ENCODE results near the gene FBXW2. TPM values are rescaled to one million over a fixed set of nuclear protein-coding genes. Genes with fewer than 3 reads are reported as not detected.

Gene FBXW2
- total and polyA plus RNA-seq, 2 donors (not counting 3 experiments of a cell fraction or from before 2014, with no cell fraction given): 32.5 to 70.2 TPM

DNA sequence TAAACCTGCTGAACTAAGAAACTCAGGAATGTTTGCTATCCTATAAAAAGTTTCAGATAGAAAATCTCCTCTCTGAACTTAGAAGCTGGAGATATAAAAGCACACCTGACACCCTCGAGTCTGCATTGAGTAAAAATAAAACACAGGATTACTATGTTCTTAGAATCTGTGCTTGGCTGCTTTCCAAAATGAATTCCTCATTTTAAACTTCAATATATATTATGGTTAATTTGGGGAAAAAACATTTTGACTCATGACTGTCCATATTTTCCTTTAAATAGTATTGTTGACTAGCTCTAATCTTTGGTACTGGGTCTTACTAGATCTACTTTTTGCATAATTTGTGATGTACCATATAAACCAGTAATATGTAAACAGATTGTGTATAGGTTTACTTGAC lies 36.7 kb downstream of the FBXW2 start:
- no peaks in the 10 kb centered on the region for H3K9me1 ChIP-seq (replicated peaks; ENCODE audit: control insufficient read depth, extremely low read depth, insufficient read depth, low read length)
- FAIRE-seq (no peak), DNase-seq (ENCODE audit: low read depth, low spot score) (no peak)
- H3K27me3 ChIP-seq (ENCODE audit: control insufficient read depth in 2 of 2, insufficient read depth in 2 of 2, low read length in 2 of 2): no peaks in the 10 kb centered on the region
- H2AFZ ChIP-seq (ENCODE audit: low read depth, low read length): no peak overlapping the region
- H3K9ac ChIP-seq (replicated peaks; ENCODE audit: extremely low read depth, insufficient read depth, low read length): no peak overlapping the region
- H3K4me3 ChIP-seq (replicated peaks in 1 of 3; ENCODE audit: insufficient read depth in 1 of 3, low read depth in 1 of 3, low read length in 3 of 3): no peak overlapping the region
- BruUV-seq (replicated peaks): no TSS peak
- no peak overlapping the region for H3K4me2 ChIP-seq (ENCODE audit: insufficient read depth, low read length)
- POLR2A ChIA-PET: no interaction called here
- TF ChIP-seq MYC (IDR thresholded peaks at IDR 0.05; ENCODE audit: low read depth, low read length): no peak
- no peak for TF ChIP-seq EZH2 (IDR thresholded peaks at IDR 0.05; ENCODE audit: borderline replicate concordance, low read depth, low read length, severe bottlenecking)
- TF ChIP-seq, protein P1, sequence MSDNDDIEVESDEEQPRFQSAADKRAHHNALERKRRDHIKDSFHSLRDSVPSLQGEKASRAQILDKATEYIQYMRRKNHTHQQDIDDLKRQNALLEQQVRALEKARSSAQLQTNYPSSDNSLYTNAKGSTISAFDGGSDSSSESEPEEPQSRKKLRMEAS (IDR thresholded peaks at IDR 0.05; ENCODE audit: insufficient read depth, insufficient read length): no peak
- TF ChIP-seq GATA2 (IDR thresholded peaks at IDR 0.05; ENCODE audit: insufficient read depth, insufficient read length, low read depth, low read length): no peak
- no peak for TF ChIP-seq POLR2A (IDR thresholded peaks at IDR 0.05; ENCODE audit: low read depth, low read length)
- TF ChIP-seq FOS (IDR thresholded peaks at IDR 0.05; ENCODE audit: borderline replicate concordance, insufficient read depth, low read length): no peak
- TF ChIP-seq POLR2AphosphoS5 (IDR thresholded peaks at IDR 0.05; ENCODE audit: insufficient read depth, low read depth, low read length): no peak
- TF ChIP-seq CTCF (IDR thresholded peaks at IDR 0.05; ENCODE audit: extremely low read depth in 1 of 2, insufficient read depth in 1 of 2, low read depth in 1 of 2, low read length in 2 of 2): no peak
- TF ChIP-seq JUN (IDR thresholded peaks at IDR 0.05; ENCODE audit: borderline replicate concordance, insufficient read depth, insufficient read length, low read depth): no peak
- no peak overlapping the region for H3K27ac ChIP-seq (ENCODE audit: insufficient read depth, low read depth, low read length)
- intact Hi-C loops (cut with micrococcal nuclease): loop anchor here (1.0 to 2.0 kb wide), 4 partner anchors 180 to 316 kb away; no protein-coding TSS in a partner anchor
- no peaks in the 10 kb centered on the region for H4K20me1 ChIP-seq (replicated peaks; ENCODE audit: control insufficient read depth, extremely low read depth, insufficient read depth, low read length)
- no peaks in the 10 kb centered on the region for H3K9me3 ChIP-seq (replicated peaks; ENCODE audit: control insufficient read depth, insufficient read depth, low read length)
- dilution Hi-C loops (cut with MboI; ENCODE audit: extremely low pct_ligation_motif_present, low sequenced_read_pairs): no loop called here
- H3K79me2 ChIP-seq (ENCODE audit: control insufficient read depth, insufficient read depth, low read length): no peaks in the 10 kb centered on the region
- H3K4me1 ChIP-seq (ENCODE audit: control insufficient read depth, extremely low read depth, insufficient read depth, low read length): no peaks in the 10 kb centered on the region
- CTCF ChIA-PET: interaction anchor here (0.8 to 4.8 kb wide), 17 partner anchors 9 to 388 kb away, joined by 3 to 127 read pairs (median 5); no protein-coding TSS in a partner anchor
- H3K36me3 ChIP-seq (ENCODE audit: control insufficient read depth in 2 of 2, extremely low read depth in 1 of 2, insufficient read depth in 2 of 2, low read length in 2 of 2): peaks cover 0 to 6% of the 10 kb centered on the region in 2 experiments
